ENCODE results near the gene WNT6. TPM values are rescaled to one million over a fixed set of nuclear protein-coding genes. Genes with fewer than 3 reads are reported as not detected.

The WNT6 gene
- total RNA-seq, 1 experiment from 2014 or later, result 1.4 TPM

- ATAC-seq (no peak), DNase-seq (ENCODE audit: low read depth, low spot score) (no peak)
- ChIA-PET RAD21 (ENCODE audit: low non-redundant PET in 1 of 2, low total read pairs in 2 of 2, uncharacterized antibody in 2 of 2, unreplicated experiment in 2 of 2) (no interaction called here), CTCF (interaction anchor here (0.7 to 15.1 kb wide), 4 partner anchors 9 to 11 kb away, joined by 5 to 278 read pairs (median 17); no protein-coding TSS in a partner anchor), POLR2A (no interaction called here)
- Histone ChIP-seq H2AFZ (ENCODE audit: low read depth, low read length, poor library complexity, severe bottlenecking) (no peak overlapping the region), H3K4me3 (replicated peaks in 1 of 2; ENCODE audit: low read depth in 1 of 2, low read length in 2 of 2) (no peak overlapping the region), H3K4me1 (ENCODE audit: control insufficient read depth in 1 of 2, insufficient read depth in 2 of 2, low read length in 2 of 2) (peaks cover 15 to 21% of the 10 kb centered on the region in 2 experiments), H3K36me3 (ENCODE audit: control insufficient read depth in 1 of 2, insufficient read depth in 2 of 2, low read length in 2 of 2) (no peaks in the 10 kb centered on the region), H3K9me2 (ENCODE audit: insufficient read depth) (no peaks in the 10 kb centered on the region), H3K4me2 (ENCODE audit: low read length) (no peak overlapping the region), H3K79me2 (ENCODE audit: insufficient read depth, low read length) (no peaks in the 10 kb centered on the region), H3K9ac (ENCODE audit: low read length) (no peak overlapping the region), H4K20me1 (ENCODE audit: insufficient read depth) (no peaks in the 10 kb centered on the region), H3K27ac (ENCODE audit: low read depth, low read length) (no peak overlapping the region), H3K9me3 (ENCODE audit: control insufficient read depth in 1 of 2, insufficient read depth in 1 of 2, low read depth in 1 of 2, low read length in 2 of 2) (no peaks in the 10 kb centered on the region), H3K27me3 (ENCODE audit: insufficient read depth, low read length) (no peaks in the 10 kb centered on the region)
- intact Hi-C loops (cut with micrococcal nuclease), result no loop called here
- TF ChIP-seq FOSL1 (IDR thresholded peaks at IDR 0.05; ENCODE audit: low read depth), result no peak
- no TSS peak for BruUV-seq (replicated peaks)
Observed at GRCh38 chr2:218885981-218886947, 26.7 kb downstream of the WNT6 start.

- ChIA-PET POLR2A (interaction anchor here (1.1 kb wide), 1 partner anchor 11 kb away, joined by 4 read pairs; no protein-coding TSS in a partner anchor), RAD21 (ENCODE audit: low non-redundant PET in 1 of 2, low total read pairs in 2 of 2, uncharacterized antibody in 2 of 2, unreplicated experiment in 2 of 2) (no interaction called here), CTCF (interaction anchor here (0.7 to 2.6 kb wide), 5 partner anchors 10 to 93 kb away, joined by 3 to 23 read pairs (median 4); no protein-coding TSS in a partner anchor)
- no peak overlapping the region for H2AFZ ChIP-seq (ENCODE audit: low read depth, low read length, poor library complexity, severe bottlenecking)
- no peak overlapping the region for H3K27ac ChIP-seq (ENCODE audit: low read depth, low read length)
- H3K4me3 ChIP-seq (replicated peaks in 1 of 2; ENCODE audit: low read depth in 1 of 2, low read length in 2 of 2), result no peak overlapping the region
- no TSS peak for BruUV-seq (replicated peaks)
- H3K79me2 ChIP-seq (ENCODE audit: insufficient read depth, low read length), result no peaks in the 10 kb centered on the region
- no peak overlapping the region for H3K9ac ChIP-seq (ENCODE audit: low read length)
- H3K9me3 ChIP-seq (ENCODE audit: control insufficient read depth in 1 of 2, insufficient read depth in 1 of 2, low read depth in 1 of 2, low read length in 2 of 2), result no peaks in the 10 kb centered on the region
- DNase-seq (ENCODE audit: low read depth, low spot score) (no peak), ATAC-seq (no peak)
- no peaks in the 10 kb centered on the region for H4K20me1 ChIP-seq (ENCODE audit: insufficient read depth)
- intact Hi-C loops (cut with micrococcal nuclease), result no loop called here
- no peak overlapping the region for H3K4me2 ChIP-seq (ENCODE audit: low read length)
- no peaks in the 10 kb centered on the region for H3K36me3 ChIP-seq (ENCODE audit: control insufficient read depth in 1 of 2, insufficient read depth in 2 of 2, low read length in 2 of 2)
- no peaks in the 10 kb centered on the region for H3K27me3 ChIP-seq (ENCODE audit: insufficient read depth, low read length)
- peaks cover 16 to 26% of the 10 kb centered on the region in 2 experiments for H3K4me1 ChIP-seq (ENCODE audit: control insufficient read depth in 1 of 2, insufficient read depth in 2 of 2, low read length in 2 of 2)
- H3K9me2 ChIP-seq (ENCODE audit: insufficient read depth), result no peaks in the 10 kb centered on the region
- TF ChIP-seq CEBPB (IDR thresholded peaks at IDR 0.05; ENCODE audit: low read depth) (no peak), CTCF (IDR thresholded peaks at IDR 0.05 in 2 of 3, conservative IDR thresholded peaks at IDR 0.05 in 1 of 3; ENCODE audit: borderline replicate concordance in 1 of 3, insufficient read depth in 1 of 3, low read depth in 2 of 3, low read length in 2 of 3) (no peak), EZH2phosphoT487 (IDR thresholded peaks at IDR 0.05; ENCODE audit: borderline replicate concordance) (no peak), SRF (IDR thresholded peaks at IDR 0.05; ENCODE audit: low read depth) (no peak), ZNF274 (IDR thresholded peaks at IDR 0.05; ENCODE audit: low read depth, low read length) (no peak), ZBTB33 (IDR thresholded peaks at IDR 0.05; ENCODE audit: extremely low read depth, insufficient replicate concordance, low read length) (no peak), REST (IDR thresholded peaks at IDR 0.05; ENCODE audit: low read depth) (no peak), ELF1 (IDR thresholded peaks at IDR 0.05; ENCODE audit: borderline replicate concordance, low read depth) (no peak), EZH2 (IDR thresholded peaks at IDR 0.05) (no peak)
Observed at GRCh38 chr2:218887079-218887478, 27.5 kb downstream of the WNT6 start.

Data from HCT116 (cell line).